Heart left ventricle (tissue), 16 donors: Measurements from ENCODE around the gene IGF1R. TPM values are rescaled to one million over a fixed set of nuclear protein-coding genes. Genes with fewer than 3 reads are reported as not detected.
A peak's percentile ranks its signal among the peaks of the same experiment; 100 is the strongest.

Experiments used
- ATAC-seq, 4 donors: fragments of 200-7000 bp; cut with Tn5 transposase; one replicate each; pipeline ENCODE4 v1.9.1; 2020 to 2022; ENCODE audit warnings: moderate library complexity in 4 of 4, mild to moderate bottlenecking in 3 of 4, moderate number of reproducible peaks in 1 of 4
- DNase-seq, 5 donors: peaks; one replicate each; pipeline ENCODE4 v3.0.0-alpha.2; 2020
- H3K27ac ChIP-seq, 12 donors: fragments of 200-600 bp; sonication (generic) in 4 of 12; one replicate each; pipeline versions ENCODE4 v1.5.0 to v1.8.0; 2016 to 2022; ENCODE audit warnings: mild to moderate bottlenecking in 2 of 12
- H3K27me3 ChIP-seq, 9 donors: fragments of 200-600 bp; sonication (generic) in 2 of 9; one replicate each; pipeline versions ENCODE4 v1.5.1 to v1.8.0; 2016 to 2022; ENCODE audit warnings: mild to moderate bottlenecking in 3 of 9
- H3K36me3 ChIP-seq, 9 donors: fragments of 200-600 bp; sonication (generic) in 2 of 9; one replicate each; pipeline versions ENCODE4 v1.5.0 to v1.8.0; 2018 to 2022; ENCODE audit warnings: mild to moderate bottlenecking in 2 of 9
- H3K4me1 ChIP-seq, 12 donors: fragments of 200-600 bp; sonication (generic) in 4 of 12; one replicate each; pipeline versions ENCODE4 v1.5.0 to v1.8.0; 2016 to 2022; ENCODE audit warnings: mild to moderate bottlenecking in 3 of 12
- H3K4me3 ChIP-seq, 12 donors: fragments of 200-600 bp; sonication (generic) in 4 of 12; one replicate each; pipeline versions ENCODE4 v1.5.0 to v1.8.0; 2017 to 2022; ENCODE audit warnings: mild to moderate bottlenecking in 9 of 12, moderate library complexity in 4 of 12
- H3K9me3 ChIP-seq, 12 donors: fragments of 200-600 bp; sonication (generic) in 4 of 12; one replicate each; pipeline versions ENCODE4 v1.5.0 to v1.8.0; 2016 to 2022; ENCODE audit warnings: mild to moderate bottlenecking in 1 of 12
- CTCF ChIP-seq, 12 donors: fragments of 200-600 bp; sonication (generic) in 4 of 12; IDR thresholded peaks; one replicate each; pipeline versions ENCODE4 v1.5.0 to v1.8.0; 2018 to 2022; ENCODE audit warnings: antibody characterized with exemption in 12 of 12, mild to moderate bottlenecking in 5 of 12
- POLR2A ChIP-seq, 2 donors: fragments of 450-650 bp; IDR thresholded peaks; one replicate each; pipeline ENCODE4 v1.6.1; 2017; ENCODE audit warnings: antibody characterized with exemption in 2 of 2, mild to moderate bottlenecking in 2 of 2, moderate library complexity in 2 of 2
- WGBS, 4 donors: extraction: QIAGEN DNeasy Blood & Tissue Kit in 2 of 4; methylation state at CpG; one replicate each; pipeline versions ENCODE4 v1.1.5 to v1.1.7; 2013 to 2018; 5-methylcytosine and 5-hydroxymethylcytosine counted together
- intact Hi-C, 10 donors: fragments of 100-400 bp; cut with DNase I; formaldehyde crosslinking; loops; one replicate each; pipeline versions ENCODE4 v1.11.1 to v1.14.2; 2022
- polyA plus RNA-seq, 2 donors: library from polyadenylated mRNA; stranded (reverse); fragments of 200-250 nt; gene quantifications; one replicate each; pipeline ENCODE4 v1.2.3, GENCODE V29; 2013
- total RNA-seq, 9 donors: library from RNA; depleted of rRNA in 2 of 9; stranded (reverse); fragments of >200 nt in 2 of 9; fragmentation: NEBNext Ultra II Directional in 3 of 9; extraction: Animal tissue kit (Norgen Biotek cat#: 25700) in 3 of 9; gene quantifications; one replicate each; pipeline versions ENCODE4 v1.1.0 to v1.2.4, GENCODE V29; 2016 to 2023
- donor health status: ischemic (EF 13 %, LVEDD 7.1; RV severe dilation, severe dysfunction).
- donor health status: healthy with polysubstance abuse.
- donor health status: DM: no; HTN: yes; CAD: no.
- donor health status: DM: no; HTN: no; CAD: no.
- donor health status: ischemic (EF 25% LVEDD 6.9; RV normal size, moderate dysfunction).
- donor health status: ischemic (EF 25% LVEDD 5.7; RV mildly dilated, moderate dysfunction).
- donor health status: healthy.
- donor health status: DM: yes; HTN: yes; CAD: no.
- donor health status: ischemic (EF 35%, LVEDD 5.7; RV mildly dilated, moderate dysfunction).
- donor health status: nonischemic (EF 11% LVEDD 7.7; RV severe dilation, severe dysfunction).
- donor health status: DM: yes; HTN: yes; CAD: no.
- donor health status: PGD.
- donor health status: ischemic (EF 29% LVEDD 5.4; RV normal size, mild dysfunction).
- donor health status: nonischemic (EF 23%, LVEDD 6.1; RV moderate dilation, normal function).

The IGF1R gene
- total and polyA plus RNA-seq, 11 donors = 7.4 to 93.1 (median 40.5) TPM

GRCh38 chr15:98812716-98813446 is 164.5 kb downstream of the IGF1R start:
- ATAC-seq (peak in 2 of 4 donors; percentile 14 to 23), DNase-seq (no peak)
- no peaks in the 10 kb centered on the region for H3K9me3 ChIP-seq
- H3K27ac ChIP-seq = no peak overlapping the region
- TF ChIP-seq POLR2A (IDR thresholded peaks at IDR 0.05) = no peak
- TF ChIP-seq CTCF (IDR thresholded peaks at IDR 0.05) = no peak
- H3K4me3 ChIP-seq = no peak overlapping the region
- intact Hi-C loops = no loop called here
- H3K36me3 ChIP-seq = no peaks in the 10 kb centered on the region
- 52 to 61% (median 57%) methylated on average over 8 of the region's 8 CpGs for WGBS, 4 donors
- H3K27me3 ChIP-seq = no peaks in the 10 kb centered on the region
- peaks cover 0 to 33% (median 13%) of the 10 kb centered on the region in 12 donors for H3K4me1 ChIP-seq

- DNase-seq (no peak), ATAC-seq (no peak)
- intact Hi-C loops = no loop called here
- Histone ChIP-seq H3K36me3 (no peaks in the 10 kb centered on the region), H3K9me3 (no peaks in the 10 kb centered on the region), H3K27ac (no peak overlapping the region), H3K27me3 (no peaks in the 10 kb centered on the region), H3K4me3 (no peak overlapping the region), H3K4me1 (peaks cover 0 to 25% (median 6%) of the 10 kb centered on the region in 12 donors)
- no peak for TF ChIP-seq POLR2A (IDR thresholded peaks at IDR 0.05)
- TF ChIP-seq CTCF (IDR thresholded peaks at IDR 0.05) = no peak
- 96 to 98% (median 97%) methylated on average over 4 of the region's 4 CpGs for WGBS, 4 donors
Observed at GRCh38 chr15:98813951-98814350, 165.6 kb downstream of the IGF1R start.

- 87 to 94% (median 91%) methylated on average over 5 of the region's 5 CpGs for WGBS, 4 donors
- Histone ChIP-seq H3K36me3 (no peaks in the 10 kb centered on the region), H3K4me3 (no peak overlapping the region), H3K27me3 (no peaks in the 10 kb centered on the region), H3K9me3 (peaks cover 0 to 7% (median 0%) of the 10 kb centered on the region in 12 donors), H3K27ac (no peak overlapping the region), H3K4me1 (peaks cover 0 to 15% (median under 1%) of the 10 kb centered on the region in 12 donors)
- ATAC-seq (no peak), DNase-seq (no peak)
- TF ChIP-seq POLR2A (IDR thresholded peaks at IDR 0.05) (no peak), CTCF (IDR thresholded peaks at IDR 0.05) (no peak)
- intact Hi-C loops = no loop called here
Observed at GRCh38 chr15:98815207-98815606, 166.9 kb downstream of the IGF1R start.

GRCh38 chr15:98817745-98818144 is 169.4 kb downstream of the IGF1R start:
- TF ChIP-seq POLR2A (IDR thresholded peaks at IDR 0.05) (no peak), CTCF (IDR thresholded peaks at IDR 0.05) (no peak)
- WGBS, 4 donors = 94 to 96% (median 95%) methylated on average over 2 of the region's 2 CpGs
- Histone ChIP-seq H3K27ac (no peak overlapping the region), H3K9me3 (peaks cover 0 to 8% (median 0%) of the 10 kb centered on the region in 12 donors), H3K36me3 (no peaks in the 10 kb centered on the region), H3K4me1 (peaks cover 0 to 9% (median under 1%) of the 10 kb centered on the region in 12 donors), H3K4me3 (no peak overlapping the region), H3K27me3 (no peaks in the 10 kb centered on the region)
- ATAC-seq (no peak), DNase-seq (no peak)
- intact Hi-C loops = no loop called here
